OCI-LY3 (cell line): ENCODE measurements around the gene GPR135.

Experiments used
- H2AFZ ChIP-seq: fragments of 200-600, 300-600 bp; shearing (Covaris generic); 2 replicates; pipeline ENCODE4 v1.6.0; 2014; ENCODE audit warnings: antibody characterized with exemption, low read depth, low read length
- H3K27ac ChIP-seq: fragments of 200-600, 300-600 bp; sonication (generic); 2 replicates; pipeline ENCODE4 v1.5.1; 2014; ENCODE audit warnings: mild to moderate bottlenecking, low read length, moderate library complexity, mixed read lengths
- H3K27me3 ChIP-seq: fragments of 200-600, 300-600 bp; sonication (generic); 2 replicates; pipeline ENCODE4 v1.6.1; 2014; ENCODE audit warnings: low read depth, low read length, mixed read lengths
- H3K36me3 ChIP-seq: fragments of 200-600, 300-600 bp; sonication (generic); replicated peaks from 2 replicates; pipeline ENCODE3; 2014; ENCODE audit warnings: low read depth, low read length, mixed read lengths
- H3K4me1 ChIP-seq: fragments of 300-600, 200-600 bp; sonication (generic); 2 replicates; pipeline ENCODE4 v1.6.1; 2014; ENCODE audit warnings: low read length, mixed read lengths
- H3K4me2 ChIP-seq: fragments of 200-600, 300-600 bp; sonication (generic); 2 replicates; pipeline ENCODE4 v1.6.1; 2014; ENCODE audit warnings: low read length, mixed read lengths
- H3K4me3 ChIP-seq: fragments of 300-600, 200-600 bp; sonication (generic); 2 replicates; pipeline ENCODE4 v1.5.1; 2014; ENCODE audit warnings: antibody characterized with exemption, mild to moderate bottlenecking, low read length, moderate library complexity
- H3K79me2 ChIP-seq: fragments of 300-600, 200-600 bp; shearing (Covaris generic); 2 replicates; pipeline ENCODE4 v1.6.1; 2014; ENCODE audit warnings: mild to moderate bottlenecking, low read length, mixed read lengths
- H3K9ac ChIP-seq: fragments of 300-600, 200-600 bp; shearing (Covaris generic); 2 replicates; pipeline ENCODE4 v1.6.0; 2014; ENCODE audit warnings: mild to moderate bottlenecking, low read length, moderate library complexity
- H3K9me3 ChIP-seq: fragments of 200-600, 300-600 bp; shearing (Covaris generic); 2 replicates; pipeline ENCODE4 v1.6.1; 2014; ENCODE audit warnings: low read length, mixed read lengths; ENCODE audit not compliant: insufficient read depth
- H4K20me1 ChIP-seq: fragments of 200-600, 300-600 bp; sonication (generic); 2 replicates; pipeline ENCODE4 v1.6.1; 2016; ENCODE audit warnings: low read length, mixed read lengths; ENCODE audit not compliant: insufficient read depth
- EZH2phosphoT487 ChIP-seq: fragments of 200-600 bp; shearing (Covaris generic); IDR thresholded peaks from 2 replicates; pipeline ENCODE4 v1.6.1; 2018; ENCODE audit warnings: antibody characterized with exemption, mixed run types, low read depth
- TF ChIP-seq, protein P1 (sequence below): fragments of 200-600, 300-600 bp; sonication (generic); IDR thresholded peaks from 2 replicates; pipeline ENCODE4 v1.5.1; 2014; ENCODE audit warnings: antibody characterized with exemption, low read length, low read depth

Gene GPR135

DNA sequence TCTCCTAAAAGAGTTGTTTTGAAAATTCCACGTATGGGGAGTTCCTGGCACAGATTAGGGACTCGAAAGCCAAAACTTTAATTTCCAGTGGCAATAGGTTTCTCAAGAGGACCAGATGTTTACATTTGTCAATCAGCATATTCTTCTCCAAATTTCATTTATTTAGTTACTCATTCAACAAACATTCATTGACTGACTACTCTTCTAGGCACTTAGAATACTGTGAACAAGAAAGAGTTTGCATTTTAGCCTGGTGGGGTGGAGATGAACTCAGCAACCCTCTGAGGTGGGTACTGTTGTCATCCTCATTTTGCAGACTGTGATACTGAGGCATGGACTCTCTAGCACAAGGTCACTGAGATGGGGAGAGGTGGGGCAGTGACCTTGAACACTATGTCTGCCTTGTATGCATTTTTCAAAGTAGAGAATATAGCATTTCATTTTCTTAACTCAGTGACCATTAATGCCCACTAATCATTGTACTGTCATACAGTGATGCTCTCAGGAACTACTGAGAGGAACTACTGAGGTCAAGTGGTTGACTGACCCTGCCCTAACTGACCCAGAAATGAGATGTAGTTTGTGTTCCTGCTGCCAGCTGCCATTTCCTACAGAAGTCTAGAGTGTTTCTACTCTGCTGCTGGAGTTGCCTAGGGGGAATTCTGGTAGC, 16.8 kb upstream of the GPR135 start:
- Histone ChIP-seq H4K20me1 (peaks cover 6% of the 10 kb centered on the region), H3K79me2 (peaks cover 42% of the 10 kb centered on the region), H3K4me3 (no peak overlapping the region), H3K9me3 (no peaks in the 10 kb centered on the region), H2AFZ (no peak overlapping the region), H3K27me3 (no peaks in the 10 kb centered on the region), H3K27ac (no peak overlapping the region), H3K9ac (no peak overlapping the region), H3K4me2 (peak overlapping the region; percentile 87; the same call in 1 of the 2 replicates), H3K36me3 (peaks cover 5% of the 10 kb centered on the region), H3K4me1 (peaks cover 14% of the 10 kb centered on the region)
- TF ChIP-seq, protein P1, sequence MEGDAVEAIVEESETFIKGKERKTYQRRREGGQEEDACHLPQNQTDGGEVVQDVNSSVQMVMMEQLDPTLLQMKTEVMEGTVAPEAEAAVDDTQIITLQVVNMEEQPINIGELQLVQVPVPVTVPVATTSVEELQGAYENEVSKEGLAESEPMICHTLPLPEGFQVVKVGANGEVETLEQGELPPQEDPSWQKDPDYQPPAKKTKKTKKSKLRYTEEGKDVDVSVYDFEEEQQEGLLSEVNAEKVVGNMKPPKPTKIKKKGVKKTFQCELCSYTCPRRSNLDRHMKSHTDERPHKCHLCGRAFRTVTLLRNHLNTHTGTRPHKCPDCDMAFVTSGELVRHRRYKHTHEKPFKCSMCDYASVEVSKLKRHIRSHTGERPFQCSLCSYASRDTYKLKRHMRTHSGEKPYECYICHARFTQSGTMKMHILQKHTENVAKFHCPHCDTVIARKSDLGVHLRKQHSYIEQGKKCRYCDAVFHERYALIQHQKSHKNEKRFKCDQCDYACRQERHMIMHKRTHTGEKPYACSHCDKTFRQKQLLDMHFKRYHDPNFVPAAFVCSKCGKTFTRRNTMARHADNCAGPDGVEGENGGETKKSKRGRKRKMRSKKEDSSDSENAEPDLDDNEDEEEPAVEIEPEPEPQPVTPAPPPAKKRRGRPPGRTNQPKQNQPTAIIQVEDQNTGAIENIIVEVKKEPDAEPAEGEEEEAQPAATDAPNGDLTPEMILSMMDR: no peak
- TF ChIP-seq EZH2phosphoT487: no peak

DNA sequence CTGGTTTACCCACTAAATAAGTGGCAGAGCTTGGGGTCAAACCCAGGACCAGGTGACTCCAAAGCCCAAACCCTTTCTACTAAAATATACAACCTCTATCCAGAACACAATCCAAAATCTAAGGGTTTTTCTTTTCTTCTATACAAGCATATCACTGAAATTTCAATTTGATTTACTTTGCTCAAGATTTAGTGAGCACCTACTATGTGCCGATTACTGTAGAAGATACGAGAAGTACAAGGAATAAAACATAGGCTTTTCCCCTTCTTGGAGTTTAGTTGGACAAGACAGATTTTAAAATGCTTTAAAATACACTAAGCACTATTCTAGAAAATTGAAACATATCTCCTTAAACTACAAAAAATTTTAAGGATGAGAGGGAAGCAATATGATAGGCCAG, 16.2 kb upstream of the GPR135 start:
- Histone ChIP-seq H2AFZ (no peak overlapping the region), H3K79me2 (peaks cover 40% of the 10 kb centered on the region)

DNA sequence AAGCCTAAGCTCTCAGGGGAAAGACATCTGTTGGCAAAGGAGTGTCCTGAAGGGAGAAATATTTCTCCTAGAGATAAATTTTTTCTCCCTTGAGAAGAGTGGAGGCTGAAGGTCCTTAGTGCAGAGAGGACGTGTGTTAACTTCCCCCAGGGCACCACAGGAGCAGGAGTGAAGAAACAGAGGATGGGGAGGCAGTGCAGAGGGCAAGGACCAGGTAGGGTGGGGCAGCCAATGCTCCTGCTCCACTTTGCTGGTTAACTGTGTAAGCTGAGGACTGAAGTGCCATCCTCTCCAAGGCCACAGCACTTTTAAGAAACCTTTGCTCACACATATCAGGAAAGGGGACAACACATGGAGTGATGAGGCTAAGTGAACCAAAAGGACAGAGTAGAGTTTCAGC, 15.0 kb upstream of the GPR135 start:
- TF ChIP-seq EZH2phosphoT487: no peak
- TF ChIP-seq, protein P1: no peak
- H3K9ac ChIP-seq: no peak overlapping the region
- H3K4me1 ChIP-seq: peaks cover 10% of the 10 kb centered on the region
- H2AFZ ChIP-seq: no peak overlapping the region
- H3K9me3 ChIP-seq: no peaks in the 10 kb centered on the region
- no peaks in the 10 kb centered on the region for H3K27me3 ChIP-seq
- no peak overlapping the region for H3K27ac ChIP-seq
- H3K36me3 ChIP-seq: peaks cover 16% of the 10 kb centered on the region
- no peak overlapping the region for H3K4me2 ChIP-seq
- H3K4me3 ChIP-seq: no peak overlapping the region
- peaks cover 28% of the 10 kb centered on the region for H3K79me2 ChIP-seq
- peaks cover 6% of the 10 kb centered on the region for H4K20me1 ChIP-seq

More for the DNA sequence above, 16.2 kb upstream of the GPR135 start:
- Histone ChIP-seq H3K27me3 (no peaks in the 10 kb centered on the region), H3K36me3 (peaks cover 10% of the 10 kb centered on the region), H4K20me1 (peaks cover 6% of the 10 kb centered on the region), H3K9ac (no peak overlapping the region), H3K27ac (no peak overlapping the region), H3K4me3 (no peak overlapping the region), H3K4me2 (no peak overlapping the region), H3K4me1 (peaks cover 14% of the 10 kb centered on the region), H3K9me3 (no peaks in the 10 kb centered on the region)
- no peak for TF ChIP-seq EZH2phosphoT487
- TF ChIP-seq, protein P1: no peak

DNA sequence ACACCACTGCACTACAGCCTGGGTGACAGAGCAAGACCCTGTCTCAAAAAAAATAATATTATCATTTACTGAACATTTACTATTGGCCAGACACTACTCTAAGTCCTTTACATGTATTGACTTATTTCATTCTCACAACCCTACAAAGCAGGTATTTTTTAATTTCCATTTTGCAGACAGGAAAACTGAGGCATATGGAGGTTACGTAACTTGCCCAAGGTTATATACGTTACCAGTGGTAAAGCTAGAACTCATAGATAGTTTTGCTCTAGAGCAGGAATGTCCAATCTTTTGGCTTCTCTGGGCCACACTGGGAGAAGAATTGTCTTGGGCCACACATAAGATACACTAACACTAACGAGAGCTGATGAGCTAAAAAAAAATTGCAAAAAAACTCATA, 13.4 kb upstream of the GPR135 start:
- H3K27ac ChIP-seq: no peak overlapping the region
- no peak overlapping the region for H3K4me2 ChIP-seq
- no peak overlapping the region for H3K9ac ChIP-seq
- H2AFZ ChIP-seq: no peak overlapping the region
- H4K20me1 ChIP-seq: peaks cover 6% of the 10 kb centered on the region
- H3K4me1 ChIP-seq: peaks cover 9% of the 10 kb centered on the region
- H3K79me2 ChIP-seq: peaks cover 16% of the 10 kb centered on the region
- no peak for TF ChIP-seq EZH2phosphoT487
- TF ChIP-seq, protein P1: no peak
- no peaks in the 10 kb centered on the region for H3K9me3 ChIP-seq
- H3K4me3 ChIP-seq: no peak overlapping the region
- H3K36me3 ChIP-seq: peaks cover 27% of the 10 kb centered on the region
- no peaks in the 10 kb centered on the region for H3K27me3 ChIP-seq
